H1 (cell line): ENCODE data around the gene PHACTR1. TPM values are rescaled to one million over a fixed set of nuclear protein-coding genes. Genes with fewer than 3 reads are reported as not detected.

Experiments
- CTCF ChIA-PET: fragments of 300-600 bp; sonication (Branson Sonifier 250); formaldehyde crosslinking; loops from one replicate; lab custom pipeline; 2021; ENCODE audit not compliant: partially characterized antibody; lab: Charles Lee
- POLR2A ChIA-PET: fragments of 300-600 bp; sonication (Branson Sonifier 250); formaldehyde crosslinking; loops from one replicate; lab custom pipeline; 2021; ENCODE audit warnings: inconsistent platforms; ENCODE audit not compliant: partially characterized antibody; lab: Charles Lee
- DNase-seq, 2 experiments: peaks; one replicate each; pipeline versions ENCODE4 v3.0.0 to v3.0.0-alpha.2; 2010 to 2022; ENCODE audit warnings: low spot score in 2 of 2, low read depth in 1 of 2, mixed read lengths in 1 of 2
- FAIRE-seq: peaks from 2 replicates; lab custom pipeline; 2011; peaks lifted over from hg19 to GRCh38; lab: Jason Lieb, UNC
- H2AFZ ChIP-seq: 2 replicates; pipeline ENCODE4 v1.8.1; 2012; ENCODE audit warnings: low read length, inconsistent platforms
- H2AK5ac ChIP-seq: 2 replicates; pipeline ENCODE4 v1.6.1; 2013; ENCODE audit warnings: low read depth, low read length
- H2BK120ac ChIP-seq: replicated peaks from 2 replicates; pipeline ENCODE3; 2013; ENCODE audit warnings: low read depth, low read length, inconsistent platforms
- H2BK12ac ChIP-seq: 2 replicates; pipeline ENCODE4 v1.6.1; 2013; ENCODE audit warnings: low read depth, low read length
- H2BK15ac ChIP-seq: 2 replicates; pipeline ENCODE4 v1.6.1; 2013; ENCODE audit warnings: low read length
- H2BK20ac ChIP-seq: 2 replicates; pipeline ENCODE4 v1.6.1; 2013; ENCODE audit warnings: low read length
- H2BK5ac ChIP-seq: 2 replicates; pipeline ENCODE4 v1.6.1; 2013; ENCODE audit warnings: low read depth, low read length
- H3K14ac ChIP-seq: 2 replicates; pipeline ENCODE4 v1.6.1; 2013; ENCODE audit warnings: inconsistent platforms; ENCODE audit not compliant: insufficient read length
- H3K18ac ChIP-seq: 2 replicates; pipeline ENCODE4 v1.6.1; 2013; ENCODE audit warnings: low read length; ENCODE audit errors: extremely low read depth
- H3K23ac ChIP-seq: 2 replicates; pipeline ENCODE4 v1.6.1; 2013; ENCODE audit warnings: inconsistent platforms; ENCODE audit not compliant: insufficient read length
- H3K23me2 ChIP-seq: 2 replicates; pipeline ENCODE4 v1.6.1; 2013; ENCODE audit warnings: low read depth, low read length
- H3K27ac ChIP-seq: 2 replicates; pipeline ENCODE4 v1.6.1; 2011; ENCODE audit warnings: low read depth, low read length, inconsistent platforms
- H3K27me3 ChIP-seq, 4 experiments: replicated peaks in 1 of 4; 1 replicate in 1 of 4; 2 replicates in 3 of 4; pipeline versions ENCODE4 v1.6.1 to v1.8.1; 2011 to 2013; ENCODE audit warnings: low read length in 3 of 4, mild to moderate bottlenecking in 3 of 4, inconsistent platforms in 2 of 4, mixed read lengths in 2 of 4, moderate library complexity in 1 of 4; ENCODE audit not compliant: control insufficient read depth in 3 of 4, insufficient read depth in 3 of 4; ENCODE audit errors: extremely low read depth in 1 of 4
- H3K36me3 ChIP-seq, 4 experiments: 2 replicates each; pipeline versions ENCODE4 v1.6.1 to v1.8.1; 2011 to 2013; ENCODE audit warnings: mild to moderate bottlenecking in 4 of 4, low read length in 3 of 4, moderate library complexity in 2 of 4, control low read depth in 1 of 4, inconsistent platforms in 1 of 4; ENCODE audit not compliant: insufficient read depth in 4 of 4, control insufficient read depth in 2 of 4
- H3K4ac ChIP-seq: replicated peaks from 2 replicates; pipeline ENCODE3; 2013; ENCODE audit warnings: low read length, low read depth, mixed read lengths, inconsistent platforms; ENCODE audit not compliant: insufficient read length
- H3K4me1 ChIP-seq, 4 experiments: replicated peaks in 1 of 4; 1 replicate in 1 of 4; 2 replicates in 3 of 4; pipeline versions ENCODE4 v1.6.1 to v1.8.1; 2011 to 2013; ENCODE audit warnings: low read length in 3 of 4, inconsistent platforms in 2 of 4, mixed read lengths in 1 of 4; ENCODE audit not compliant: insufficient read depth in 4 of 4, control insufficient read depth in 3 of 4
- H3K4me2 ChIP-seq, 2 experiments: 2 replicates each; pipeline versions ENCODE4 v1.6.1 to v1.8.1; 2011 to 2013; ENCODE audit warnings: low read depth in 2 of 2, low read length in 2 of 2, control low read depth in 1 of 2, inconsistent platforms in 1 of 2, mild to moderate bottlenecking in 1 of 2; ENCODE audit not compliant: insufficient read depth in 1 of 2
- H3K4me3 ChIP-seq, 4 experiments: fragments of 200-600, 300-600 bp in 1 of 4; sonication (generic), shearing (Covaris generic), sonication (Bioruptor Twin) in 1 of 4; 2 replicates each; pipeline versions ENCODE4 v1.5.1 to v1.8.1; 2011 to 2016; ENCODE audit warnings: low read length in 4 of 4, low read depth in 3 of 4, control low read depth in 2 of 4, inconsistent platforms in 2 of 4, mild to moderate bottlenecking in 2 of 4, mixed read lengths in 1 of 4, moderate library complexity in 1 of 4; ENCODE audit not compliant: insufficient read depth in 2 of 4; ENCODE audit errors: extremely low read depth in 1 of 4
- H3K56ac ChIP-seq: replicated peaks from 2 replicates; pipeline ENCODE3; 2013; ENCODE audit warnings: low read depth, mild to moderate bottlenecking, mixed read lengths, low read length, inconsistent platforms; ENCODE audit not compliant: insufficient read length
- H3K79me1 ChIP-seq: 2 replicates; pipeline ENCODE4 v1.6.1; 2013; ENCODE audit warnings: low read depth, low read length, control low read depth
- H3K79me2 ChIP-seq, 2 experiments: 2 replicates each; pipeline versions ENCODE4 v1.6.1 to v1.8.1; 2012 to 2013; ENCODE audit warnings: low read length in 2 of 2, mild to moderate bottlenecking in 2 of 2, inconsistent platforms in 1 of 2; ENCODE audit not compliant: insufficient read depth in 2 of 2, control insufficient read depth in 1 of 2
- H3K9ac ChIP-seq, 4 experiments: replicated peaks in 1 of 4; 1 replicate in 1 of 4; 2 replicates in 3 of 4; pipeline versions ENCODE4 v1.6.1 to v1.8.1; 2011 to 2013; ENCODE audit warnings: low read depth in 3 of 4, low read length in 3 of 4, control low read depth in 2 of 4, mild to moderate bottlenecking in 2 of 4, moderate library complexity in 2 of 4, inconsistent platforms in 1 of 4; ENCODE audit errors: extremely low read depth in 1 of 4
- H3K9me3 ChIP-seq, 2 experiments: 2 replicates each; pipeline versions ENCODE4 v1.6.1 to v1.8.1; 2012 to 2013; ENCODE audit warnings: mild to moderate bottlenecking in 2 of 2, moderate library complexity in 2 of 2, control low read depth in 1 of 2, inconsistent platforms in 1 of 2, low read depth in 1 of 2, low read length in 1 of 2, mixed read lengths in 1 of 2; ENCODE audit not compliant: insufficient read depth in 2 of 2
- H4K20me1 ChIP-seq, 2 experiments: replicated peaks in 1 of 2; 2 replicates each; pipeline versions ENCODE3 to v1.8.1; 2011 to 2013; ENCODE audit warnings: inconsistent platforms in 2 of 2, low read length in 2 of 2, mild to moderate bottlenecking in 1 of 2; ENCODE audit not compliant: insufficient read depth in 2 of 2, control insufficient read depth in 1 of 2
- H4K5ac ChIP-seq: 2 replicates; pipeline ENCODE4 v1.6.1; 2013; ENCODE audit warnings: low read length, low read depth, mixed read lengths, inconsistent platforms; ENCODE audit not compliant: insufficient read length
- H4K8ac ChIP-seq: 2 replicates; pipeline ENCODE4 v1.8.0; 2013; ENCODE audit warnings: mild to moderate bottlenecking, moderate library complexity, low read length, inconsistent platforms; ENCODE audit not compliant: insufficient read depth; ENCODE audit errors: extremely low read depth
- H4K91ac ChIP-seq: replicated peaks from 2 replicates; pipeline ENCODE3; 2013; ENCODE audit warnings: low read length, mixed read lengths, inconsistent platforms; ENCODE audit not compliant: insufficient read length
- CBX8 ChIP-seq: fragments of 300-800, 300-1000 bp; sonication (generic); IDR thresholded peaks from 2 replicates; pipeline ENCODE4 v1.7.1; 2016; ENCODE audit warnings: low read depth, low read length, borderline replicate concordance
- JUND ChIP-seq: IDR thresholded peaks from 2 replicates; pipeline ENCODE4 v1.6.1; 2011; ENCODE audit warnings: mild to moderate bottlenecking, improper control_type of control experiment, low read length
- RAD21 ChIP-seq, 2 experiments: IDR thresholded peaks in 1 of 2; conservative IDR thresholded peaks in 1 of 2; 2 replicates each; pipeline ENCODE4 v1.6.1; 2011; ENCODE audit warnings: low read depth in 2 of 2, low read length in 2 of 2, improper control_type of control experiment in 1 of 2, inconsistent platforms in 1 of 2, mild to moderate bottlenecking in 1 of 2, moderate library complexity in 1 of 2
- USF2 ChIP-seq: IDR thresholded peaks from 2 replicates; pipeline ENCODE4 v1.6.1; 2011; ENCODE audit warnings: low read length, improper control_type of control experiment
- WGBS, 2 experiments: shearing (Covaris generic) in 1 of 2; methylation state at CpG; one replicate each; pipeline versions ENCODE4 v1.1.6 to v1.1.7; 2013 to 2015; ENCODE audit warnings: low lambda C conversion rate in 2 of 2, mixed read lengths in 2 of 2, inconsistent platforms in 1 of 2, low coverage in 1 of 2, missing lambda C conversion rate in 1 of 2; ENCODE audit not compliant: insufficient replicate concordance in 2 of 2, insufficient coverage in 1 of 2, insufficient read length in 1 of 2; ENCODE audit errors: extremely low coverage in 1 of 2, missing lambda C conversion rate in 1 of 2; 5-methylcytosine and 5-hydroxymethylcytosine counted together
- polyA plus RNA-seq, 7 experiments: library from polyadenylated mRNA; depleted of rRNA in 3 of 7; stranded (reverse) in 5 of 7; unstranded in 2 of 7; fragments of >200 nt in 5 of 7; fragments of 200-250 nt in 2 of 7; gene quantifications; 1 replicate in 5 of 7; 2 replicates in 1 of 7; 4 replicates in 1 of 7; pipeline versions ENCODE4 v1.2.1 to v1.2.3, GENCODE V29; 2011 to 2013; ENCODE audit warnings: missing spikeins in 2 of 7, mixed read lengths in 2 of 7
- total RNA-seq: library from RNA; stranded (reverse); fragmentation: NEBNext Ultra II Directional; extraction: Animal tissue kit (Norgen Biotek cat#: 25700); gene quantifications from 2 replicates; pipeline ENCODE4 v1.2.1, GENCODE V29; 2021
- TF ChIP-seq, protein P1 (sequence below), 3 experiments: IDR thresholded peaks; 1 replicate in 2 of 3; 2 replicates in 1 of 3; pipeline versions ENCODE4 v1.5.1 to v1.6.1; 2011; ENCODE audit warnings: low read length in 3 of 3, mild to moderate bottlenecking in 3 of 3, inconsistent platforms in 2 of 3, low read depth in 1 of 3, moderate library complexity in 1 of 3; ENCODE audit not compliant: insufficient read depth in 1 of 3; ENCODE audit errors: control extremely low read depth in 1 of 3

PHACTR1 gene
- total and polyA plus RNA-seq, 2 of the 8 experiments (the other 6 are each of a cell fraction or from before 2014, with no cell fraction given): 3.9 to 17.1 TPM

DNA sequence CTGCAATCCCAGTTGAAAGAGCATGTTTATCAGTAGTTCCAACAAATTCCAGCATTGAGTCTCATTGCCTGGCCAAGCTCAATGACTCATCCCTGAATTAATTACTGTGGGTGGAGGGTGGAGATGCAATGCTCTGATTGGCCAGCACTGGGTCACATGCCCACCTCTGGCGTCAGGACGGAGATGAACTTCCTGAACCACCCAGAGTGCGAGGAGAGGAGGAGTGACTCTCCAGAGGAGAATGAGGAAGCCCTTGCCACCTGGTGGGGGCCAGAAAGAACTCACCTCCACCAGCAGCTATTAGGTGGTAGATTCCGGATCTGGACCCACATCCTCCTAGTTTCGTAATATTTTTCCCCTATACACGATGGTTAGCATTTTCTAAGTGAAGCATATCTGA lies 327.8 kb downstream of the PHACTR1 start:
- 78% methylated on average over 6 of the region's 6 CpGs; no CpG with 5 or more reads in 1 of the 2 experiments for WGBS, 2 experiments
- H4K91ac ChIP-seq: no peak overlapping the region
- H2BK12ac ChIP-seq: no peak overlapping the region
- H2BK15ac ChIP-seq: no peak overlapping the region
- no peaks in the 10 kb centered on the region for H3K27me3 ChIP-seq
- H4K8ac ChIP-seq: no peak overlapping the region
- CTCF ChIA-PET: interaction anchor here (0.6 kb wide), 4 partner anchors 10 to 375 kb away, joined by 3 read pairs; no protein-coding TSS in a partner anchor
- no peak overlapping the region for H3K4me2 ChIP-seq
- no peak overlapping the region for H3K9ac ChIP-seq
- no peak overlapping the region for H3K56ac ChIP-seq
- no peaks in the 10 kb centered on the region for H3K23me2 ChIP-seq
- no peak overlapping the region for H4K5ac ChIP-seq
- H3K4me1 ChIP-seq: peaks cover 0 to 3% (median 0%) of the 10 kb centered on the region in 4 experiments; a peak in 1 of 7 replicates
- POLR2A ChIA-PET: no interaction called here
- H3K4ac ChIP-seq: no peak overlapping the region
- TF ChIP-seq JUND (0 out of 2 replicates have a peak, but pooled peaks have one; percentile 32), USF2 (peak; percentile 84), RAD21 (IDR thresholded peaks at IDR 0.05 in 1 of 2, conservative IDR thresholded peaks at IDR 0.05 in 1 of 2; ENCODE audit: low read depth in 2 of 2, low read length in 2 of 2) (peak in 1 of 2 experiments; percentile 6; a peak in 1 of 4 replicates), CBX8 (no peak)
- TF ChIP-seq, protein P1, sequence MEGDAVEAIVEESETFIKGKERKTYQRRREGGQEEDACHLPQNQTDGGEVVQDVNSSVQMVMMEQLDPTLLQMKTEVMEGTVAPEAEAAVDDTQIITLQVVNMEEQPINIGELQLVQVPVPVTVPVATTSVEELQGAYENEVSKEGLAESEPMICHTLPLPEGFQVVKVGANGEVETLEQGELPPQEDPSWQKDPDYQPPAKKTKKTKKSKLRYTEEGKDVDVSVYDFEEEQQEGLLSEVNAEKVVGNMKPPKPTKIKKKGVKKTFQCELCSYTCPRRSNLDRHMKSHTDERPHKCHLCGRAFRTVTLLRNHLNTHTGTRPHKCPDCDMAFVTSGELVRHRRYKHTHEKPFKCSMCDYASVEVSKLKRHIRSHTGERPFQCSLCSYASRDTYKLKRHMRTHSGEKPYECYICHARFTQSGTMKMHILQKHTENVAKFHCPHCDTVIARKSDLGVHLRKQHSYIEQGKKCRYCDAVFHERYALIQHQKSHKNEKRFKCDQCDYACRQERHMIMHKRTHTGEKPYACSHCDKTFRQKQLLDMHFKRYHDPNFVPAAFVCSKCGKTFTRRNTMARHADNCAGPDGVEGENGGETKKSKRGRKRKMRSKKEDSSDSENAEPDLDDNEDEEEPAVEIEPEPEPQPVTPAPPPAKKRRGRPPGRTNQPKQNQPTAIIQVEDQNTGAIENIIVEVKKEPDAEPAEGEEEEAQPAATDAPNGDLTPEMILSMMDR (IDR thresholded peaks at IDR 0.05; ENCODE audit: control extremely low read depth in 1 of 3, insufficient read depth in 1 of 3, low read depth in 1 of 3, low read length in 3 of 3): peak in 1 of 3 experiments; percentile 6; a peak in 1 of 4 replicates
- no peak overlapping the region for H3K4me3 ChIP-seq
- no peaks in the 10 kb centered on the region for H3K9me3 ChIP-seq
- H2AFZ ChIP-seq: no peak overlapping the region
- no peaks in the 10 kb centered on the region; the same call in 1 of the 2 replicates for H3K79me1 ChIP-seq
- H4K20me1 ChIP-seq: peaks cover 0 to 1% of the 10 kb centered on the region in 2 experiments
- no peak overlapping the region for H3K23ac ChIP-seq
- no peak overlapping the region for H3K14ac ChIP-seq
- H2BK120ac ChIP-seq: no peak overlapping the region
- no peak overlapping the region for H2BK5ac ChIP-seq
- FAIRE-seq (peak; percentile 28), DNase-seq (peak; percentile 5 to 50)
- no peak overlapping the region for H3K27ac ChIP-seq
- H3K79me2 ChIP-seq: no peaks in the 10 kb centered on the region
- no peaks in the 10 kb centered on the region for H3K36me3 ChIP-seq
- no peak overlapping the region for H2AK5ac ChIP-seq
- H3K18ac ChIP-seq: no peak overlapping the region
- H2BK20ac ChIP-seq: no peak overlapping the region
